Stimulated activated CD8-positive, alpha-beta memory T cell treated with anti-CD3 and anti-CD28 coated beads, Interleukin-4, amount 100 ng/mL, for 4 hours (primary cell): Measurements from ENCODE around the gene TAF12.
"Not testable (repeated sequence)": the region's sequence is repeated elsewhere in the genome, so short reads cannot be mapped to it uniquely, and the experiment has no call there.

Experiments
- DNase-seq, 2 donors: peaks; one replicate each; pipeline ENCODE4 v3.0.0-alpha.2; 2020; ENCODE audit warnings: low read depth in 2 of 2, low spot score in 1 of 2

Gene TAF12

DNA sequence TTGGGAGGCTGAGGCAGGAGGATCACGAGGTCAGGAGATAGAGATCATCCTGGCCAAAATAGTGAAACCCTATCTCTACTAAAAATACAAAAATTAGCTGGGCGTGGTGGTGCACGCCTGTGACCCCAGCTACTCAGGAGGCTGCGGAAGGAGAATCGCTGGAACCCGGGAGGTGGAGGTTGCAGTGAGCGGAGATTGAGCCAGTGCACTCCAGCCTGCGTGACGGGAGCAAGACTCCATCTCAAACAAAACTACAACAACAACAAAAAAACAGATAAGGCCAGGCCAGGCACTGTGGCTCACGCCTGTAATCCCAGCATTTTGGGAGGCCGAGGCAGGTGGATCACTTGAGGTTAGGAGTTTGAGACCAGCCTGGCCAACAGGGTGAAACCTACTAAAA is 2.5 kb upstream of the TAF12 start:
- DNase-seq = not testable (repeated sequence)

GRCh38 chr1:28644494-28644893 is 1.6 kb upstream of the TAF12 start:
- DNase-seq = no peak

GRCh38 chr1:28642056-28642846 is 616 bp downstream of the TAF12 start:
- peak in 1 of 2 donors; percentile 3 for DNase-seq

DNA sequence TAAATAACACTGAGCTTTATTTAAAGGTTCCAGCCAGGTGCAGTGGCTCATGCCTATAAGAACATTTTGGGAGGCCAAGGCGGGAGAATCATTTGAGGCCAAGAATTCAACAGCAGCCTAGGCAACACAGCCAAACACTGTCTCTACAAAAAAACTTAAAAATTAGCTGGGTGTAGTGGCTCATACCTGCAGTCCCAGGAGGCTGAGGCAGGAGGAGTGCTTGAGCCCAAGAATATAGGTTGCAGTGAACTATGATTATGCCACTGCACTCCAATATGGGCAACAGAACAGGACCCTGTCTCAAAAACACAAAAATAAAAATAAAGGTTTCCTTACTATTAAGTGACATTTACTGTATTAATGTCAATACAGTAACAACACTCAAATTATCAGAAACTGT is 2.1 kb downstream of the TAF12 start:
- DNase-seq = no peak

GRCh38 chr1:28632560-28632959 is 10.3 kb downstream of the TAF12 start:
- DNase-seq = no peak

- DNase-seq = no peak
These were observed 11.2 kb downstream of the TAF12 start for GRCh38 chr1:28631713-28632112.

GRCh38 chr1:28613175-28613574 is 29.7 kb downstream of the TAF12 start:
- no peak for DNase-seq

DNA sequence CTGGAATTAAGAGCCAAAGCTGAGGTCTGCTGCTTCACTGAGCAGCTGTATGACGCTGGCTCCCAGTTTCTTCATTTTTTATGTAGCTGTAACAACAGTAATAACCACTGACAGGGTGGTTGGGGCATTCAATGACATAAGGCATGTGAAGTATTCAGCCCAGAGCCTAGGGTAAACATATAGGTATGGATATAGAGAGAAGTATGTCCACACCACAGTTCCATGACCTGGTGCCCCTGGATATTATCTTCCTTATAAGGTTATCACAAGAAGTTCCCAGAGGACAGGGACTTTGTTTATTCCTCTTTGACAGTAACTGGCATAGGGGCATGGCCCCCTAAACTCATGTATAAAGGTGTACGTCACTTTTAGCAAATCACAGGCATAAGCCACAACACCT is 36.1 kb downstream of the TAF12 start:
- DNase-seq = no peak

- no peak for DNase-seq
These were observed 37.9 kb downstream of the TAF12 start for GRCh38 chr1:28604962-28605361.

DNA sequence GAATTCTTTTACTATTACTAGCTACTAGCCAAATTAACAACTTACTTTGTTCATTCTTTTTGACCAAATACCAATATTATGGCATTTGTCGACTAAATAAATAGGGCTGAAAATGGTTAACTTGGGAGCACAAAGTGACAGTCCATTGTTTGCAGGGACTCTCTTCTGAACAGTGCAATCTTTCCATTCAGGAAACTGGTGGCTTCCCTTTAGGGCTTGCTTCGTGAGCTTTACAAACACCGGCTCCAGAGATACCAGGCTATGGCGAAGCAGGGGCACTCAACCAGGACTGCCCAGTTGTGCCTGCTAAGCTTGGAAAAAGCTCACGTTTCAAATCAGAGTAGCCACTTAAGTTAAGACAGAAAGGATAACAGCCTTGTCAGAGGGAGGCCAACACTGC is 38.5 kb downstream of the TAF12 start:
- no peak for DNase-seq

- DNase-seq = no peak
These were observed 40.1 kb downstream of the TAF12 start for GRCh38 chr1:28602536-28603439.

- no peak for DNase-seq
These were observed 41.2 kb downstream of the TAF12 start for GRCh38 chr1:28601696-28602095.

DNA sequence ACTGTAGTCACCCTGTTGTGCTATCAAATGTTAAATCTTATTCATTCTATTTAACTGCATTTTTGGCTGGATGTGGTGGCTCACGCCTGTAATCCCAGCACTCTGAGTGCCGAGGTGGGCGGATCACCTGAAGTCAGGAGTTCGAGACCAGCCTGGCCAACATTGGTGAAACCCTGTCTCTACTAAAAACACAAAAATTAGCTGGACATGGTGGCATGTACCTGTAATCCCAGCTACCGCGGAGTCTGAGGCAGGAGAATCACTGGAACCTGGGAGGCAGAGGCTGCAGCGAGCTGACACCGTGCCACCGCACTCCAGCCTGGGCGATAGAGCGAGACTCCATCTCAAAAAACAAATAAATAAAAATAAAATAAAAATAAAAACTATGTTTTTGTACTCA is 46.6 kb downstream of the TAF12 start:
- not testable (repeated sequence) for DNase-seq

DNA sequence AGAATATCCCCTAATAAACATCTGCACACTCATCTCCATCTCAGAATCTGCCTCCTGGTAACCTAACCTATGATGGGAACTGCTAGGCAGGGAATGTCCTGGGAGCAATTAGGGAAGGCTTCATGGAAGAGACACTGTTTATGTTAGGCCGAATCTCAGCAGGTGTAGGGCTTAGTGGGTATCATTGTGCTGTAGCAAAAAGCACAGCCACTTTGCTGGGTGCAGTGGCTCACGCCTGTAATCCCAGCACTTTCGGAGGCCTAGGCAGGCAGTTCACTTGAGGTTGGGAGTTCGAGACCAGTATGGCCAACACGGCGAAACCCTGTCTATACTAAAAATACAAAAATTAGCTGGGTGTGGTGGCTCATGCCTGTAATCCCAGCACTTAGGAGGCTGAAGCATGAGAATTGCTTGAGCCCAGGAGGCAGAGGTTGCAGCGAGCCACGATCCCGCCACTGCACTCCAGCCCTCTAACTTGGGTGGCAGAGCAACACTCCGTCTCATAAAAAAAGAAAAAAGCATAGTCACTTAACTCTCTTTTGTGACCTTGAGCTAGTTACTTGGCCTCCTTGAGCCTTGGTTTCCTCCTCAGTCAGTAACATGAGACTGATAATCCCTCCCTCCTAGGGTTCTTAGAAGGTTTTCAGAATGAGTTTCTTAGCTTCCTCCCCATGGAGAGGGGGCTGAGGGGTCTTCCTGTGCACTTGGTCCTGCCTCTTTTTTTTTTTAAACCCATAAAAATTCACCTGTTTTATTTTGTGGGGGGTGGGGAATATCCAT is 47.3 kb downstream of the TAF12 start:
- DNase-seq = no peak

GRCh38 chr1:28594686-28595411 is 48.0 kb downstream of the TAF12 start:
- DNase-seq = not testable (repeated sequence)

DNA sequence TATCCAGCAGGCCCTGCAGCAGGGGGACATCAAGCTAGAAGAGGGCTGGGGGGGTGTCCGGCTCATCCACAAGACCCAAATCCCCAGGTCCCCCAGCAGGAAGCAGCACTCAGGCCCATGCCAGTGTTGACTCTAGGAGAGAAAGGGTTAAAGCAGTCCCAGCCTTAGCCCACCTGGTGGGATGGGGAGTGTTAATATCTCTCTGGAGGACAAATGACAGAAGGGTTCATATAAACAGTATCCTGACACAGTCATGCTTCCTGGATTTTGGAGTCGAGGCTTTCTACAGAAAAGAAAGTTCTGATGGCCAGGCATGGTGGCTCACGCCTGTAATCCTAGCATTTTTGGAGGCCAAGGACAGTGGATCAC is 48.9 kb downstream of the TAF12 start:
- DNase-seq = not testable (repeated sequence)

DNA sequence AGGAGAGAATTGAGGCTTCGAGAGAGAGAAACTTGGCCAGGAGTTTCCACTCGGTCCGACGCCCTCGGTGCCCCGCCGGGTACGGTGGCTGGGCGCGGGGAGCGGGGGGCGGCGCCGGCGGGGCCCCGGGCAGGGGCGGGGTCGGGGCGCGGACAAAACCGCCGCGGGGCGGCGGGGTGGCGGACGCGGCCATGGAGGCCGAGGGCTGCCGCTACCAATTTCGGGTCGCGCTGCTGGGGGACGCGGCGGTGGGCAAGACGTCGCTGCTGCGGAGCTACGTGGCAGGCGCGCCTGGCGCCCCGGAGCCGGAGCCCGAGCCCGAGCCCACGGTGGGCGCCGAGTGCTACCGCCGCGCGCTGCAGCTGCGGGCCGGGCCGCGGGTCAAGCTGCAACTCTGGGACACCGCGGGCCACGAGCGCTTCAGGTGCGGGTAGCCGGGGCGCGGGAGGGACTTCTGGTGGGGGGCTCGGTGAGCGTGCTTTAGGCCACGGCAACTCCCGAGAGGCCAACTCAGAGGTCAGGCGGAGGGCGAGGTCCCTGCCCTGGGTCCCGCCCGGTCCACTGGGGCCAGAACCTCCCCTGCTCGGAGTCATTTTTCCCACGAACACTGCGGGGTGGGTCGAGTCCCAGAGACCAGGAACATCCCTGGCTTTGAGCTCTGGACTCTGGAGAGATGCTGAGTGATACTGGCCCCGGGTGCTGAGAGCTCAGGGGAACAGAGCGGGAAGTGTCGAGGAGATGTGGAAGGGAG is 50.4 kb downstream of the TAF12 start:
- no peak for DNase-seq

DNA sequence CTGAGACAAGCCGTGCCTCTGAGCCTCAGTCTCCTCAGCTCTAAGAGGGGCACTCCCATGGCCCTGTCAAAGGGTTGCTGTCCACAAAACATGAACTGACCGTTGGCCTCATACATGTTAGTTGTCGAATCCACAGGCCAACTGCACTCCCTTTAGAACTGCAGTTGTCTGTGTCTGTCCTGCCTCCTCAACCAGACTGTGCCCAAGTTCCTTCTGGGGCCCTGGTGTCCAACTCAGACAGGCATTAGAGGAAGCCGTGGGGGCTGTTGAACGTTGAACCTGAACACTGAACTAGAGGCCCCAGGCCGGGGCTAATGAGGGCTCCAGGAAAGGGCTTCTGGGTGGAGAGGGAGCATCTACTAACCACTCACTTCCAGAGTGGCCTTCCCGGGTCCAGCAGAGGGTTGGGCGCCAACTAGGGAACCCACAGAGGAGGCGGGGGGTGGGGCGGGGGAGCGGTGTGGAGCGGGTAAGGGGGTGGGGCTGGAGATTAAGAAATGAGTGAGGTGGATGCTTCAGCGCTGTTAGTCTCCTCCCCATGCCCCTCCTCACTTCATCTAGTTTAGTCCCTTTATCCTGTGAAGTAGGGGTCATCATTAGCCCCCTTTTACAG is 51.1 kb downstream of the TAF12 start, which contains the start of gene RAB42:
Gene RAB42, plus strand, starts transcription at position 558 of the 613 bp plus-strand sequence. CDS start 247 bp downstream, outside the sequence.
- no peak for DNase-seq

GRCh38 chr1:28586585-28587391 is 56.1 kb downstream of the TAF12 start:
- not testable (repeated sequence) for DNase-seq
